Thyroid gland (tissue), 4 donors: Measurements from ENCODE around the gene SLC30A7.

Source experiments
- CTCF ChIP-seq, 6 experiments: fragments of 200-600 bp in 3 of 6; fragments of 450-650 bp in 3 of 6; sonication (generic) in 3 of 6; IDR thresholded peaks; one replicate each; pipeline ENCODE4 v1.5.1; 2016 to 2019; ENCODE audit warnings: antibody characterized with exemption in 6 of 6, mild to moderate bottlenecking in 2 of 6, inconsistent platforms in 1 of 6, moderate library complexity in 1 of 6
- POLR2A ChIP-seq, 2 donors: fragments of 450-650 bp; IDR thresholded peaks; one replicate each; pipeline ENCODE4 v1.6.1; 2017; ENCODE audit warnings: antibody characterized with exemption in 2 of 2, mild to moderate bottlenecking in 2 of 2, moderate library complexity in 1 of 2

GRCh38 chr1:101025283-101025656 lies 129.4 kb downstream of the SLC30A7 start:
- no peak for TF ChIP-seq POLR2A (IDR thresholded peaks at IDR 0.05)
- no peak for TF ChIP-seq CTCF (IDR thresholded peaks at IDR 0.05)
